Thoracic aorta (tissue), 2 donors: ENCODE measurements around the gene NPLOC4. TPM values are rescaled to one million over a fixed set of nuclear protein-coding genes. Genes with fewer than 3 reads are reported as not detected.

Experiments
- ATAC-seq: fragments of 150-250 bp; one replicate; pipeline ENCODE4 v1.8.0; 2017; ENCODE audit warnings: low read depth; ENCODE audit not compliant: insufficient number of reproducible peaks, low FRiP score
- DNase-seq: peaks from one replicate; pipeline ENCODE4 v3.0.0-alpha.2; 2020; ENCODE audit warnings: low spot score
- H3K27ac ChIP-seq, 2 donors: fragments of 200-600 bp; sonication (generic); 1 replicate in 1 of 2; 2 replicates in 1 of 2; pipeline ENCODE4 v1.5.1; 2016; ENCODE audit warnings: mild to moderate bottlenecking in 2 of 2, moderate library complexity in 2 of 2
- H3K27me3 ChIP-seq: fragments of 200-600 bp; sonication (generic); replicated peaks from 2 replicates; pipeline ENCODE4 v1.6.0; 2016; ENCODE audit warnings: mild to moderate bottlenecking; ENCODE audit not compliant: insufficient read depth
- H3K36me3 ChIP-seq: fragments of 200-600 bp; sonication (generic); one replicate; pipeline ENCODE4 v1.5.1; 2016
- H3K4me1 ChIP-seq, 2 donors: fragments of 200-600 bp; sonication (generic); 1 replicate in 1 of 2; 2 replicates in 1 of 2; pipeline versions ENCODE4 v1.5.1 to v1.6.0; 2016; ENCODE audit warnings: low read depth in 2 of 2, mild to moderate bottlenecking in 1 of 2; ENCODE audit not compliant: control insufficient read depth in 1 of 2
- H3K4me3 ChIP-seq: fragments of 200-600 bp; sonication (generic); 2 replicates; pipeline ENCODE4 v1.5.1; 2016; ENCODE audit warnings: mild to moderate bottlenecking
- H3K9me3 ChIP-seq: fragments of 200-600 bp; sonication (generic); 2 replicates; pipeline ENCODE4 v1.5.1; 2016
- CTCF ChIP-seq: fragments of 200-600 bp; sonication (generic); IDR thresholded peaks from one replicate; pipeline ENCODE4 v1.5.1; 2019; ENCODE audit warnings: antibody characterized with exemption
- total RNA-seq, 2 donors: library from RNA; depleted of rRNA; stranded (reverse); fragments of >200 nt; gene quantifications; one replicate each; pipeline versions ENCODE4 v1.1.0 to v1.2.3, GENCODE V29; 2016

The NPLOC4 gene
- total RNA-seq, 2 donors from 2014 or later = 77.3 to 105 TPM

- Histone ChIP-seq H3K36me3 (peaks cover 14% of the 10 kb centered on the region), H3K27me3 (no peaks in the 10 kb centered on the region), H3K4me3 (no peak overlapping the region), H3K9me3 (no peaks in the 10 kb centered on the region), H3K4me1 (peaks cover 0 to 4% of the 10 kb centered on the region in 2 donors), H3K27ac (no peak overlapping the region)
- DNase-seq = no peak
- ATAC-seq = no peak
- TF ChIP-seq CTCF = no peak
These were observed 98.9 kb downstream of the NPLOC4 start for GRCh38 chr17:81537856-81538555.

DNA sequence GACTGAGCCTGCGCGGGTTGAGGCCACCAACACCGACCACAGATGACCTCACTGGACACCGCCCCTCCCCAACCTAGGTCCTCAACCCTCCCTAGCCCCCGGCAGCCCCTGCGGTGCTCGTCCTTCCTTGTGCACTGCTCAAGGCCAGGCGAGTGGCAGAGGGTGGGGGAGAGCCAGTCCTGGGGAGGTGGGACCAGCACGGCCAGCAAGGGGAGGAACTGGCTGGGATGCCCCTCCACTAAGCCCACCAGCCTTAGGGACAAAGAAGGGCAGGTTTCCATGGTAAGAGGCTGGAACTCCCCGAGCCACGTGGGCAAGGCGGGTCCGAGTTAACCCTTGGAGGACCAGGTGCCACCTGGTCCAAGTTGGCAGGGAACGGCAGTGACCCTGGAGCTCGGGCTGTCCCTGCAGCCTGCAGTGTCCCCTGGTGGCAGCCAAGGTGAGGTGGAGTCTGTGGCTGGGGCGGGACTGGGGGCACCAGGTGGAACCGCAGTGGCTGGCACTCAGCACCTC lies 99.5 kb downstream of the NPLOC4 start:
- H3K27ac ChIP-seq = no peak overlapping the region
- peaks cover 14% of the 10 kb centered on the region for H3K36me3 ChIP-seq
- ATAC-seq (no peak), DNase-seq (no peak)
- TF ChIP-seq CTCF = peak; percentile 57
- H3K4me3 ChIP-seq = no peak overlapping the region
- no peaks in the 10 kb centered on the region for H3K9me3 ChIP-seq
- H3K4me1 ChIP-seq = peaks cover 0 to 4% of the 10 kb centered on the region in 2 donors
- no peaks in the 10 kb centered on the region for H3K27me3 ChIP-seq

DNA sequence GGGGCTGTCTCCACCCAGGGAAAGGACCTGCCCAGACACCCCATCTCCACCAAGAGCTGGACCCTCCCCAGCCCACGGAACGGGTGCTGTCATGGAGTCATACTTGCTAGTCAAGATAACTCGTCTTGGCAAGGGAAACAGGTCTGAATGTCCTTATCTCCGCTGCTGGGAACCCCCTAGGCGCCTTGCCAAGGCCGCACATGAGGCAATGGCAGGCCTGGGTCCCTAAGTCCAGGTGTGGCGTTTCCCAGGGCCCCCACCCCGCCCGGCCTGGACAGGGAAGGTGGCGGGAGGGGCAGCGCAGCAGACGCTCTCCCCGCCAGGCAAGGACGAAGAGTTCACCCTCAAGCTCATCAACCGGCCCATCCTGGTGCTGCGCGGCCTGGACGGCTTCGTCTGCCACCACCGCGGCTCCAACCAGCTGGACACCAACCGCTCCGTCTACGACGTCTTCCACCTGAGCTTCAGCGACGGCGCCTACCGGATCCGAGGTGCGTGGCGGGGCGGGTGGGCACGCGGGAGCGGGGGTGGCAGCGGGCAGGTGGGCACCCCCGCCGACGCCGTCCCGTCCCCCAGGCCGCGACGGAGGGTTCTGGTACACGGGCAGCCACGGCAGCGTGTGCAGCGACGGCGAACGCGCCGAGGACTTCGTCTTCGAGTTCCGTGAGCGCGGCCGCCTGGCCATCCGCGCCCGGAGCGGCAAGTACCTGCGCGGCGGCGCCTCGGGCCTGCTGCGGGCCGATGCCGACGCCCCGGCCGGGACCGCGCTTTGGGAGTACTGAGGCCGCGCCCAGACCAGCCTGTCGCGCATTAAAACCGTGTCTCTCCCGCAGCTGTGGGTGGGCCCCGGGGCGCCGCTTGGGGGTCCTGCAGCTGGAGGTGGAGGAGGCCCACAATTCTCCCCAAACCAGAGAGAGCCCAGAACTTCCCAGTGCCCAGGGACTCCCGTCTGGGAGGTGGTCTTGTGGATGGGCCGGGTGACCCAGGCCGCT lies 100.3 kb downstream of the NPLOC4 start:
- DNase-seq (no peak), ATAC-seq (no peak)

GRCh38 chr17:81535480-81536298 lies 101.2 kb downstream of the NPLOC4 start:
- Histone ChIP-seq H3K36me3 (peaks cover 5% of the 10 kb centered on the region), H3K27me3 (no peaks in the 10 kb centered on the region), H3K9me3 (no peaks in the 10 kb centered on the region), H3K4me3 (no peak overlapping the region), H3K27ac (no peak overlapping the region), H3K4me1 (peaks cover 0 to 4% of the 10 kb centered on the region in 2 donors)
- no peak for DNase-seq
- no peak for ATAC-seq
- no peak for TF ChIP-seq CTCF

More for the DNA sequence above, 100.3 kb downstream of the NPLOC4 start:
- no peaks in the 10 kb centered on the region for H3K27me3 ChIP-seq
- peaks cover 14% of the 10 kb centered on the region for H3K36me3 ChIP-seq
- no peaks in the 10 kb centered on the region for H3K9me3 ChIP-seq
- no peak for TF ChIP-seq CTCF
- no peak overlapping the region for H3K27ac ChIP-seq
- H3K4me3 ChIP-seq = no peak overlapping the region
- peaks cover 0 to 4% of the 10 kb centered on the region in 2 donors for H3K4me1 ChIP-seq
